ENCODE results near the gene PSMD10.

The PSMD10 gene

DNA sequence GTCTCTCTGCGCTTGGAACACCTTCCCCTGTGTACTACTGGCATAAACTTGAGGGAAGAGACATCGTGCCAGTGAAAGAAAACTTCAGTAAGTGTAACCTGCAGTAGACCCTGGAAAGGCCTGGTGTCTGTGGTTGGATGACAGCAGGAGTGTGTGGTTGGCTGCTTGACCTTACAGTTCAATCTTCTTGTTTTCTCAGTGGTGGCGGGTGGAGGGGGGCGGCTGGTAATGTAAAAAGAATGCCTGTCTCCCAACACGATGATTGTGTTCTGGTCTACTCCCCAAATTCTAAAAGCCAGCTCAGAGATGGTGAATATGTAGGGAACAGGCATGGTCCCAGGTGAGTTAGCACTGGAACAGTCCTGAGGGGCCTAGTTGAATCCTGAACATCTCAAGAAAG, 18.6 kb downstream of the PSMD10 start:
- no peaks in the 10 kb centered on the region for H3K27me3 ChIP-seq (ENCODE audit: insufficient read depth, low read depth)
- no peak overlapping the region for H3K4me3 ChIP-seq (IDR thresholded peaks at IDR 0.05; ENCODE audit: insufficient read depth, low read depth, low read length)
- TF ChIP-seq, protein P1, sequence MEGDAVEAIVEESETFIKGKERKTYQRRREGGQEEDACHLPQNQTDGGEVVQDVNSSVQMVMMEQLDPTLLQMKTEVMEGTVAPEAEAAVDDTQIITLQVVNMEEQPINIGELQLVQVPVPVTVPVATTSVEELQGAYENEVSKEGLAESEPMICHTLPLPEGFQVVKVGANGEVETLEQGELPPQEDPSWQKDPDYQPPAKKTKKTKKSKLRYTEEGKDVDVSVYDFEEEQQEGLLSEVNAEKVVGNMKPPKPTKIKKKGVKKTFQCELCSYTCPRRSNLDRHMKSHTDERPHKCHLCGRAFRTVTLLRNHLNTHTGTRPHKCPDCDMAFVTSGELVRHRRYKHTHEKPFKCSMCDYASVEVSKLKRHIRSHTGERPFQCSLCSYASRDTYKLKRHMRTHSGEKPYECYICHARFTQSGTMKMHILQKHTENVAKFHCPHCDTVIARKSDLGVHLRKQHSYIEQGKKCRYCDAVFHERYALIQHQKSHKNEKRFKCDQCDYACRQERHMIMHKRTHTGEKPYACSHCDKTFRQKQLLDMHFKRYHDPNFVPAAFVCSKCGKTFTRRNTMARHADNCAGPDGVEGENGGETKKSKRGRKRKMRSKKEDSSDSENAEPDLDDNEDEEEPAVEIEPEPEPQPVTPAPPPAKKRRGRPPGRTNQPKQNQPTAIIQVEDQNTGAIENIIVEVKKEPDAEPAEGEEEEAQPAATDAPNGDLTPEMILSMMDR (conservative IDR thresholded peaks at IDR 0.05; ENCODE audit: low read depth, low read length): no peak
- H3K36me3 ChIP-seq (ENCODE audit: insufficient read depth): no peaks in the 10 kb centered on the region
- H2AFZ ChIP-seq (ENCODE audit: low read depth): no peak overlapping the region
- H3K79me2 ChIP-seq (ENCODE audit: insufficient read depth, low read depth): no peaks in the 10 kb centered on the region
- H3K4me1 ChIP-seq (ENCODE audit: low read depth, poor library complexity, severe bottlenecking): no peaks in the 10 kb centered on the region
- no peak overlapping the region for H3K4me2 ChIP-seq
- no peak overlapping the region for H3K9ac ChIP-seq
- H3K27ac ChIP-seq: no peak overlapping the region
- H4K20me1 ChIP-seq (ENCODE audit: insufficient read depth): no peaks in the 10 kb centered on the region

DNA sequence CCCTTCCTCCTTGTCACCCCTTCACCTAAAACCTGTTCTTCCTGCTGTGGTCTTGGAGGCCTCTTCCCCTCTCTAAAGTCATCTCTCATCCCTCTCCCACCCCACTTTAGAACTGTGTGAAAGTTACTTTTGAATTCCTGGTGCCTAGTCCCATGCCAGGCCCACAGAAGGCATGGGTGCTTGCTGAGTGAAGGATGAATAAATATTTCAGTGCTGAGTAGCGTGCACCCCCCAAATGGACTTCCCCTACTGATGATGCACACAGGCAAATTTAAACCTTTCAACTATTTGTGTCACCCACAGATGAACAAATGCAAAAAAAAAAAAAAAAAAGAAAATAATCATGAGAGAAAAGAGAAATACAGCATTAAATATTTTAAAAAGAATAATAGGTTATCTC, 19.8 kb downstream of the PSMD10 start:
- no peaks in the 10 kb centered on the region for H3K4me1 ChIP-seq (ENCODE audit: low read depth, poor library complexity, severe bottlenecking)
- H3K27me3 ChIP-seq (ENCODE audit: insufficient read depth, low read depth): no peaks in the 10 kb centered on the region
- H3K4me3 ChIP-seq (IDR thresholded peaks at IDR 0.05; ENCODE audit: insufficient read depth, low read depth, low read length): no peak overlapping the region
- no peak overlapping the region for H3K9ac ChIP-seq
- no peak overlapping the region for H3K4me2 ChIP-seq
- no peaks in the 10 kb centered on the region for H3K79me2 ChIP-seq (ENCODE audit: insufficient read depth, low read depth)
- no peak overlapping the region for H3K27ac ChIP-seq
- TF ChIP-seq, protein P1 (conservative IDR thresholded peaks at IDR 0.05; ENCODE audit: low read depth, low read length): no peak
- H3K36me3 ChIP-seq (ENCODE audit: insufficient read depth): no peaks in the 10 kb centered on the region
- no peak overlapping the region for H2AFZ ChIP-seq (ENCODE audit: low read depth)
- H4K20me1 ChIP-seq (ENCODE audit: insufficient read depth): no peaks in the 10 kb centered on the region

DNA sequence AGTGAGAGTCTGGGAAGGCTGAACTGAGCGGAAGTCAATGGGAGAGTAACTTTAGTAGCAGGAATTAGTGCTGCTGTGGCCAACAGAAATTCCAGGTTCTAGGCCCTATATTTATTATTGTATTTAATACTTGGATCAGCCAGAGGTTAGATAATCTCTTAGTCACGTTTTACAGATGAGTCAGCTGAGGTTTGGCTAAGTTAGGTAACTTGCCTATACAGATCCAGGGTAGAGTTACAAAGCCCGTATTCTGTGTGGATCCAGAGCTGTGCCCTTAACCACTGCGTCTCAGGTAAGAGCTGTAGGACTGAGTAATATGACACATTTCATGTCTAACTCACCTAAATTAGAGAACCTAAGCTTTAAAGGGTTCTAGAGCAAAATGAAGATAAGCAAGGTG, 20.5 kb downstream of the PSMD10 start:
- Histone ChIP-seq H3K4me1 (ENCODE audit: low read depth, poor library complexity, severe bottlenecking) (no peaks in the 10 kb centered on the region), H3K9ac (no peak overlapping the region), H3K36me3 (ENCODE audit: insufficient read depth) (no peaks in the 10 kb centered on the region), H2AFZ (ENCODE audit: low read depth) (no peak overlapping the region), H3K27me3 (ENCODE audit: insufficient read depth, low read depth) (no peaks in the 10 kb centered on the region), H3K27ac (no peak overlapping the region), H3K4me3 (IDR thresholded peaks at IDR 0.05; ENCODE audit: insufficient read depth, low read depth, low read length) (no peak overlapping the region), H3K4me2 (no peak overlapping the region), H3K79me2 (ENCODE audit: insufficient read depth, low read depth) (no peaks in the 10 kb centered on the region), H4K20me1 (ENCODE audit: insufficient read depth) (no peaks in the 10 kb centered on the region)
- TF ChIP-seq, protein P1 (conservative IDR thresholded peaks at IDR 0.05; ENCODE audit: low read depth, low read length): no peak

DNA sequence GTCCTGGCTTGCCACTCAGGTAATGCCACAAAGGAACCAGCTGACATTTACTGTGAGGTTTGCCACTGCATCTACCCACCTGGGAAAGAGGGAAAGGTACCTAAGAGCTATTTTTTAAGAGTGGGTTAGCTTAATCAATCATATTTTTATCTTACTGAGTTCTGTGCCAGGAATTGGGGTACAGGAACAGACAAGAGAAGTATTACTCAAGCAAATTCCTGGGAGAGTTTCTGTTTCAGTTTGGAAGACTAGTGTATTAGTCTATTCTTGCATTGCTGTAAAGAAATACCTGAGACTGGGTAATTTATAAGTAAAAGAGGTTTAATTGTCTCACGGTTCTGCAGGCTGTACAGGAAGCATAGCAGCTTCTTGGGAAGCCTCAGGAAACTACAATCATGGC, 23.2 kb downstream of the PSMD10 start:
- Histone ChIP-seq H3K4me1 (ENCODE audit: low read depth, poor library complexity, severe bottlenecking) (no peaks in the 10 kb centered on the region), H3K9ac (no peak overlapping the region), H3K79me2 (ENCODE audit: insufficient read depth, low read depth) (no peaks in the 10 kb centered on the region), H3K36me3 (ENCODE audit: insufficient read depth) (no peaks in the 10 kb centered on the region), H3K27ac (no peak overlapping the region), H4K20me1 (ENCODE audit: insufficient read depth) (no peaks in the 10 kb centered on the region), H3K4me3 (IDR thresholded peaks at IDR 0.05; ENCODE audit: insufficient read depth, low read depth, low read length) (no peak overlapping the region), H3K4me2 (no peak overlapping the region), H3K27me3 (ENCODE audit: insufficient read depth, low read depth) (no peaks in the 10 kb centered on the region), H2AFZ (ENCODE audit: low read depth) (no peak overlapping the region)
- TF ChIP-seq, protein P1 (conservative IDR thresholded peaks at IDR 0.05; ENCODE audit: low read depth, low read length): no peak

DNA sequence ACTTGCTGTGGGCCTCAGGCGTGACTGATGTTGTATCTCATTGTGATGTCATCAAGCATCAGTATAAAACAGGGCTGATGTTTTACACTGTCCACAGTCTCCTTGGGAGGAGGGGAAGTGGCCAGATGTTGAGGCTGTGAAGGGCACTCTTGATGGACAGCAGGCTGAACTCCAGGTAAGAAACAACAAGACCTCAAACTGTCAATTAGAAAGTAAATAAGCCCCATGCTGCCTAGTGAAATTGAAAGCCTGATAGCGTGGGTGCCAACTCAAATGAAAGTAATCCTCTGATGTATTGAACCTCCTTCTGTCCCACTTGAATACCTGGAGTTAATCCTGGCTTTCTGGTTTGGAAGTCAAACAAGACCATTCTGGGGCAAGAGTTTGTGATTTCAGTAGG, 26.7 kb downstream of the PSMD10 start:
- TF ChIP-seq, protein P1 (conservative IDR thresholded peaks at IDR 0.05; ENCODE audit: low read depth, low read length): no peak
- Histone ChIP-seq H3K79me2 (ENCODE audit: insufficient read depth, low read depth) (no peaks in the 10 kb centered on the region), H2AFZ (ENCODE audit: low read depth) (no peak overlapping the region), H3K4me3 (IDR thresholded peaks at IDR 0.05; ENCODE audit: insufficient read depth, low read depth, low read length) (no peak overlapping the region), H3K4me2 (no peak overlapping the region), H3K36me3 (ENCODE audit: insufficient read depth) (no peaks in the 10 kb centered on the region), H4K20me1 (ENCODE audit: insufficient read depth) (no peaks in the 10 kb centered on the region), H3K4me1 (ENCODE audit: low read depth, poor library complexity, severe bottlenecking) (no peaks in the 10 kb centered on the region), H3K27ac (no peak overlapping the region), H3K9ac (no peak overlapping the region), H3K27me3 (ENCODE audit: insufficient read depth, low read depth) (no peaks in the 10 kb centered on the region)

Measured in KMS-11 (cell line).